OCI-LY3 (cell line): ENCODE data around the gene ZNF319.

Source experiments
- CTCF ChIP-seq: fragments of 200-600, 300-600 bp; sonication (generic); IDR thresholded peaks from 2 replicates; pipeline ENCODE4 v1.5.1; 2014; ENCODE audit warnings: antibody characterized with exemption, low read length, low read depth
- EZH2phosphoT487 ChIP-seq: fragments of 200-600 bp; shearing (Covaris generic); IDR thresholded peaks from 2 replicates; pipeline ENCODE4 v1.6.1; 2018; ENCODE audit warnings: antibody characterized with exemption, mixed run types, low read depth

- no peak for TF ChIP-seq CTCF
- no peak for TF ChIP-seq EZH2phosphoT487
Observed at GRCh38 chr16:57949013-57949412, 51.5 kb downstream of the ZNF319 start.
